A549 (cell line): ENCODE measurements around the gene WNT9A.
"Not testable (repeated sequence)": the region's sequence is repeated elsewhere in the genome, so short reads cannot be mapped to it uniquely, and the experiment has no call there.

Experiments
- MYC ChIP-seq: IDR thresholded peaks from 2 replicates; pipeline ENCODE4 v1.6.1; 2012; ENCODE audit warnings: mild to moderate bottlenecking, inconsistent platforms, low read length, improper control_type of control experiment, borderline replicate concordance
- POLR2AphosphoS2 ChIP-seq: conservative IDR thresholded peaks from 2 replicates; pipeline ENCODE4 v1.6.1; 2012; ENCODE audit warnings: low read length, improper control_type of control experiment, inconsistent platforms
- TF ChIP-seq, protein P1 (sequence below): fragments of >200 bp; sonication (Bioruptor Twin); formaldehyde crosslinking; IDR thresholded peaks from 3 replicates; pipeline ENCODE4 v1.5.1; 2016
- TF ChIP-seq, protein P2 (sequence below): fragments of 150-350 bp; IDR thresholded peaks from 2 replicates; pipeline ENCODE4 v1.6.1; 2014; ENCODE audit warnings: low read depth, mild to moderate bottlenecking, low read length
- TF ChIP-seq, protein P3 (sequence below): fragments of >200 bp; sonication (Bioruptor Twin); formaldehyde crosslinking; IDR thresholded peaks from 3 replicates; pipeline ENCODE4 v1.6.1; 2016

DNA sequence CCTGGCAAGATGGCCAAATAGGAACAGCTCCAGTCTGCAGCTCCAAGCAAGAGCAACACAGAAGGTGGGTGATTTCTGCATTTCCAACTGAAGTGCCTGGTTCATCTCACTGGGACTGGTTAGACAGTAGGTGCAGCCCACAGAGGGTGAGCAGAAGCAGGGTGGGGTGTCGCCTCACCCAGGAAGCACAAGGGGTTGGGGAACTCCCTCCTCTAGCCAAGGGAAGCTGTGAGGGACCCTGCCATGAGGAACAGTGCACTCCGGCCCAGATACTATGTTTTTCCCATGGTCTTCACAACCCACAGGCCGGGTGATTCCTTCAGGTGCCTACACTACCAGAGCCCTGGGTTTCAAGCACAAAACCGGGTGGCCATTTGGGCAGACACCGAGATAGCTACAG lies 75.8 kb downstream of the WNT9A start:
- TF ChIP-seq, protein P1, sequence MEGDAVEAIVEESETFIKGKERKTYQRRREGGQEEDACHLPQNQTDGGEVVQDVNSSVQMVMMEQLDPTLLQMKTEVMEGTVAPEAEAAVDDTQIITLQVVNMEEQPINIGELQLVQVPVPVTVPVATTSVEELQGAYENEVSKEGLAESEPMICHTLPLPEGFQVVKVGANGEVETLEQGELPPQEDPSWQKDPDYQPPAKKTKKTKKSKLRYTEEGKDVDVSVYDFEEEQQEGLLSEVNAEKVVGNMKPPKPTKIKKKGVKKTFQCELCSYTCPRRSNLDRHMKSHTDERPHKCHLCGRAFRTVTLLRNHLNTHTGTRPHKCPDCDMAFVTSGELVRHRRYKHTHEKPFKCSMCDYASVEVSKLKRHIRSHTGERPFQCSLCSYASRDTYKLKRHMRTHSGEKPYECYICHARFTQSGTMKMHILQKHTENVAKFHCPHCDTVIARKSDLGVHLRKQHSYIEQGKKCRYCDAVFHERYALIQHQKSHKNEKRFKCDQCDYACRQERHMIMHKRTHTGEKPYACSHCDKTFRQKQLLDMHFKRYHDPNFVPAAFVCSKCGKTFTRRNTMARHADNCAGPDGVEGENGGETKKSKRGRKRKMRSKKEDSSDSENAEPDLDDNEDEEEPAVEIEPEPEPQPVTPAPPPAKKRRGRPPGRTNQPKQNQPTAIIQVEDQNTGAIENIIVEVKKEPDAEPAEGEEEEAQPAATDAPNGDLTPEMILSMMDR: not testable (repeated sequence)
- TF ChIP-seq, protein P2, sequence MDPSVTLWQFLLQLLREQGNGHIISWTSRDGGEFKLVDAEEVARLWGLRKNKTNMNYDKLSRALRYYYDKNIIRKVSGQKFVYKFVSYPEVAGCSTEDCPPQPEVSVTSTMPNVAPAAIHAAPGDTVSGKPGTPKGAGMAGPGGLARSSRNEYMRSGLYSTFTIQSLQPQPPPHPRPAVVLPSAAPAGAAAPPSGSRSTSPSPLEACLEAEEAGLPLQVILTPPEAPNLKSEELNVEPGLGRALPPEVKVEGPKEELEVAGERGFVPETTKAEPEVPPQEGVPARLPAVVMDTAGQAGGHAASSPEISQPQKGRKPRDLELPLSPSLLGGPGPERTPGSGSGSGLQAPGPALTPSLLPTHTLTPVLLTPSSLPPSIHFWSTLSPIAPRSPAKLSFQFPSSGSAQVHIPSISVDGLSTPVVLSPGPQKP: not testable (repeated sequence)
- not testable (repeated sequence) for TF ChIP-seq MYC, POLR2AphosphoS2
- TF ChIP-seq, protein P3, sequence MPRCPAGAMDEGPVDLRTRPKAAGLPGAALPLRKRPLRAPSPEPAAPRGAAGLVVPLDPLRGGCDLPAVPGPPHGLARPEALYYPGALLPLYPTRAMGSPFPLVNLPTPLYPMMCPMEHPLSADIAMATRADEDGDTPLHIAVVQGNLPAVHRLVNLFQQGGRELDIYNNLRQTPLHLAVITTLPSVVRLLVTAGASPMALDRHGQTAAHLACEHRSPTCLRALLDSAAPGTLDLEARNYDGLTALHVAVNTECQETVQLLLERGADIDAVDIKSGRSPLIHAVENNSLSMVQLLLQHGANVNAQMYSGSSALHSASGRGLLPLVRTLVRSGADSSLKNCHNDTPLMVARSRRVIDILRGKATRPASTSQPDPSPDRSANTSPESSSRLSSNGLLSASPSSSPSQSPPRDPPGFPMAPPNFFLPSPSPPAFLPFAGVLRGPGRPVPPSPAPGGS: not testable (repeated sequence)
